GM12878 (cell line): ENCODE data around the gene IRAG1. TPM values are rescaled to one million over a fixed set of nuclear protein-coding genes. Genes with fewer than 3 reads are reported as not detected.

Experiments used
- ATAC-seq: fragments of 200-7000 bp; cut with Tn5 transposase; 3 replicates; pipeline ENCODE4 v1.9.1; 2020; ENCODE audit warnings: mild to moderate bottlenecking, moderate library complexity
- BruUV-seq: library from RNA; stranded (reverse); fragments of 400-500 nt; replicated peaks from 2 replicates; lab custom pipeline; 2021; lab: Mats Ljungman, UMichigan
- CTCF ChIA-PET: fragments of 300-600 bp; sonication (Branson Sonifier 250); formaldehyde crosslinking; extraction: SDS; loops from one replicate; lab custom pipeline; 2021; ENCODE audit warnings: inconsistent platforms; lab: Yijun Ruan, JAX
- POLR2A ChIA-PET: fragments of 350-600 bp; formaldehyde crosslinking; extraction: SDS; loops from one replicate; lab custom pipeline; 2021; ENCODE audit warnings: inconsistent platforms; lab: Charles Lee
- RAD21 ChIA-PET: fragments of 300-600 bp; sonication (Branson Sonifier 250); formaldehyde crosslinking; loops from one replicate; lab custom pipeline; 2023; ENCODE audit warnings: antibody characterized with exemption; ENCODE audit not compliant: unreplicated experiment; lab: Charles Lee
- SMC1A ChIA-PET: fragments of 300-600 bp; sonication (Branson Sonifier 250); formaldehyde crosslinking; loops from one replicate; lab custom pipeline; 2023; ENCODE audit not compliant: unreplicated experiment, uncharacterized antibody; lab: Charles Lee
- DNase-seq: peaks from one replicate; pipeline ENCODE4 v3.0.0-alpha.2; 2011; ENCODE audit warnings: low read depth, low spot score
- FAIRE-seq: peaks from 3 replicates; lab custom pipeline; 2011; peaks lifted over from hg19 to GRCh38; lab: Jason Lieb, UNC
- H2AFZ ChIP-seq: 2 replicates; pipeline ENCODE4 v1.6.0; 2011; ENCODE audit warnings: low read depth, low read length, control low read depth; ENCODE audit not compliant: control insufficient read depth
- H3K27ac ChIP-seq: 2 replicates; pipeline ENCODE4 v1.5.1; 2011; ENCODE audit warnings: control low read depth; ENCODE audit not compliant: control insufficient read depth, insufficient read depth
- H3K27me3 ChIP-seq, 2 experiments: replicated peaks in 1 of 2; 2 replicates each; pipeline versions ENCODE4 v1.6.0 to v1.6.1; 2011; ENCODE audit warnings: low read length in 1 of 2; ENCODE audit not compliant: control insufficient read depth in 2 of 2, insufficient read depth in 2 of 2
- H3K36me3 ChIP-seq, 2 experiments: 2 replicates each; pipeline ENCODE4 v1.5.1; 2011; ENCODE audit warnings: low read length in 1 of 2; ENCODE audit not compliant: control insufficient read depth in 2 of 2, insufficient read depth in 2 of 2
- H3K4me1 ChIP-seq: 2 replicates; pipeline ENCODE4 v1.6.1; 2011; ENCODE audit warnings: mild to moderate bottlenecking, low read length, moderate library complexity, mixed read lengths; ENCODE audit not compliant: control insufficient read depth, insufficient read depth
- H3K4me2 ChIP-seq: 2 replicates; pipeline ENCODE4 v1.6.0; 2011; ENCODE audit warnings: control low read depth; ENCODE audit not compliant: control insufficient read depth, insufficient read depth
- H3K4me3 ChIP-seq: fragments of 200-600 bp; sonication (generic); 2 replicates; pipeline ENCODE4 v1.5.1; 2016
- H3K79me2 ChIP-seq: 2 replicates; pipeline ENCODE4 v1.6.0; 2011; ENCODE audit warnings: low read length; ENCODE audit not compliant: control insufficient read depth, insufficient read depth
- H3K9ac ChIP-seq: 2 replicates; pipeline ENCODE4 v1.8.0; 2011; ENCODE audit warnings: low read length, control low read depth, mixed read lengths; ENCODE audit not compliant: control insufficient read depth, insufficient read depth
- H3K9me3 ChIP-seq: replicated peaks from 3 replicates; pipeline ENCODE4 v1.5.1; 2011; ENCODE audit warnings: mild to moderate bottlenecking, low read length; ENCODE audit not compliant: control insufficient read depth, insufficient read depth
- H4K20me1 ChIP-seq: 2 replicates; pipeline ENCODE4 v1.6.0; 2011; ENCODE audit not compliant: control insufficient read depth, insufficient read depth
- CREB1 ChIP-seq: IDR thresholded peaks from 2 replicates; pipeline ENCODE4 v1.6.1; 2012; ENCODE audit warnings: low read depth, mild to moderate bottlenecking, inconsistent platforms
- EED ChIP-seq: sonication (generic); IDR thresholded peaks from 2 replicates; pipeline ENCODE4 v1.6.1; 2016; ENCODE audit warnings: antibody characterized with exemption, low read depth
- HDGF ChIP-seq: fragments of 450-650 bp; IDR thresholded peaks from 2 replicates; pipeline ENCODE4 v1.6.1; 2016; ENCODE audit warnings: antibody characterized with exemption
- IKZF2 ChIP-seq, 2 experiments: fragments of 450-650 bp; IDR thresholded peaks; 2 replicates each; pipeline ENCODE4 v1.6.1; 2017; ENCODE audit warnings: mild to moderate bottlenecking in 2 of 2, moderate library complexity in 2 of 2
- MYC ChIP-seq: IDR thresholded peaks from 2 replicates; pipeline ENCODE4 v1.6.1; 2011; ENCODE audit warnings: mild to moderate bottlenecking, low read length, moderate library complexity, inconsistent platforms; ENCODE audit not compliant: insufficient read depth, insufficient replicate concordance, insufficient read length, severe bottlenecking
- RFX5 ChIP-seq: IDR thresholded peaks from 2 replicates; pipeline ENCODE4 v1.6.1; 2011; ENCODE audit warnings: low read depth, low read length, improper control_type of control experiment
- SMAD1 ChIP-seq: fragments of 450-650 bp; IDR thresholded peaks from 2 replicates; pipeline ENCODE4 v1.6.1; 2018; ENCODE audit warnings: mild to moderate bottlenecking, low read depth; ENCODE audit not compliant: partially characterized antibody
- SREBF1 ChIP-seq: IDR thresholded peaks from 2 replicates; pipeline ENCODE4 v1.6.1; 2012; ENCODE audit warnings: mild to moderate bottlenecking, low read length
- SRF ChIP-seq, 2 experiments: IDR thresholded peaks; 2 replicates each; pipeline ENCODE4 v1.6.1; 2011; ENCODE audit warnings: low read depth in 2 of 2, low read length in 2 of 2, mild to moderate bottlenecking in 1 of 2, moderate library complexity in 1 of 2
- TAF1 ChIP-seq: IDR thresholded peaks from 2 replicates; pipeline ENCODE4 v1.6.1; 2011; ENCODE audit warnings: mild to moderate bottlenecking, low read depth, low read length, borderline replicate concordance
- TCF12 ChIP-seq: IDR thresholded peaks from 2 replicates; pipeline ENCODE4 v1.6.1; 2011; ENCODE audit warnings: low read depth, mild to moderate bottlenecking, low read length
- TCF3 ChIP-seq: IDR thresholded peaks from 2 replicates; pipeline ENCODE4 v1.6.1; 2012; ENCODE audit warnings: low read depth, mild to moderate bottlenecking, low read length, borderline replicate concordance; ENCODE audit not compliant: insufficient read depth
- WRNIP1 ChIP-seq: IDR thresholded peaks from 2 replicates; pipeline ENCODE4 v1.6.1; 2011; ENCODE audit warnings: low read depth, low read length, improper control_type of control experiment, borderline replicate concordance
- ZBED1 ChIP-seq: IDR thresholded peaks from 2 replicates; pipeline ENCODE4 v1.6.1; 2016; ENCODE audit warnings: borderline replicate concordance
- ZNF207 ChIP-seq: fragments of 450-650 bp; IDR thresholded peaks from 2 replicates; pipeline ENCODE4 v1.6.1; 2014; ENCODE audit warnings: antibody characterized with exemption, mild to moderate bottlenecking, borderline replicate concordance
- WGBS: methylation state at CpG from one replicate; pipeline ENCODE4 v1.1.6; 2016; ENCODE audit warnings: low lambda C conversion rate; ENCODE audit not compliant: insufficient replicate concordance, insufficient coverage; ENCODE audit errors: missing lambda C conversion rate; 5-methylcytosine and 5-hydroxymethylcytosine counted together
- in situ Hi-C: fragments of 300-500 bp; cut with MboI; formaldehyde crosslinking; loops from 9 replicates; pipeline ENCODE4 v1.14.3; 2018; ENCODE audit warnings: mixed read lengths
- intact Hi-C: fragments of 100-400 bp; cut with micrococcal nuclease; formaldehyde crosslinking; loops from one replicate; pipeline ENCODE4 v1.14.2; 2022; ENCODE audit not compliant: unreplicated experiment
- polyA plus RNA-seq, 11 experiments: library from polyadenylated mRNA; depleted of rRNA in 4 of 11; unstranded in 6 of 11; stranded (reverse) in 5 of 11; fragments of >200 nt; fragmentation: Nextera tagmentation in 4 of 11; fragmentation: Illumina TruSeq in 1 of 11; extraction: Ambion mirVana in 4 of 11; extraction: Trizol in 1 of 11; gene quantifications; 1 replicate in 1 of 11; 2 replicates in 10 of 11; pipeline versions ENCODE4 v1.2.1 to v1.2.3, GENCODE V29; 2011 to 2016; ENCODE audit warnings: inconsistent platforms in 2 of 11, missing spikeins in 2 of 11, low read depth in 1 of 11
- total RNA-seq, 4 experiments: library from RNA; depleted of rRNA in 3 of 4; stranded (reverse); fragments of >200 nt in 3 of 4; fragmentation: Illumina TruSeq in 1 of 4; extraction: Trizol in 1 of 4; gene quantifications; 2 replicates each; pipeline versions ENCODE4 v1.2.1 to v1.2.3, GENCODE V29; 2013 to 2021
- TF ChIP-seq, protein P1 (sequence below): fragments of 150-350 bp; IDR thresholded peaks from 2 replicates; pipeline ENCODE4 v1.6.1; 2014; ENCODE audit warnings: mild to moderate bottlenecking, low read depth, low read length
- TF ChIP-seq, protein P2 (sequence below): fragments of 450-650 bp; IDR thresholded peaks from 2 replicates; pipeline ENCODE4 v1.6.1; 2017; ENCODE audit warnings: mild to moderate bottlenecking
- TF ChIP-seq, protein P3 (sequence below): fragments of 450-650 bp; IDR thresholded peaks from 2 replicates; pipeline ENCODE4 v1.6.1; 2016; ENCODE audit warnings: mild to moderate bottlenecking, moderate library complexity, borderline replicate concordance

The IRAG1 gene
- total and polyA plus RNA-seq, 10 of the 15 experiments (the other 5 are each of a cell fraction or from before 2014, with no cell fraction given): 0.02 to 0.18 (median 0.06) TPM; not detected in 4

DNA sequence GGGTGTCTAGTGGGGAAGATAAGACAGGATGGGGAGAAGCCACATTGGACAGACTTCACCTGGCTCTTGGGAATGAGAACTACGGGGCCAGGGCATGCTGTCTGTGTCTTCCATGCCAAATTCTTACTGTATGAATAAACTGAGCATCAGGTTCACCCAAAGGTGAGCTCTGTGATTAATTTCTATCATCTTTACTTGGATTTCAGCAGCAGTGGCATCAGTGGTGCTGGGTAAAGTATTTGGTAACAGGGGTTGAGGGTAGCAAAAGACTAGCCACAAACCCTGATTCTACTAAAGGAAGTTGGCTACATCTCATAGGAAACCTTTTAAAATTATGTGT, 38.8 kb downstream of the IRAG1 start:
- intact Hi-C loops: loop anchor here (1.0 to 5.0 kb wide), 6 partner anchors 30 to 248 kb away; partner anchors contain the start of gene RNF141
- Histone ChIP-seq H3K27ac (no peak overlapping the region), H3K4me3 (no peak overlapping the region), H3K36me3 (no peaks in the 10 kb centered on the region), H3K4me1 (peaks cover 33% of the 10 kb centered on the region), H3K9me3 (no peaks in the 10 kb centered on the region), H3K27me3 (no peaks in the 10 kb centered on the region), H3K4me2 (no peak overlapping the region; the same call in 1 of the 2 replicates), H3K9ac (no peak overlapping the region), H3K79me2 (no peaks in the 10 kb centered on the region), H2AFZ (no peak overlapping the region), H4K20me1 (no peaks in the 10 kb centered on the region)
- ATAC-seq: no peak
- TF ChIP-seq HDGF (no peak), RFX5 (no peak), TCF3 (no peak), IKZF2 (IDR thresholded peaks at IDR 0.05) (no peak), CREB1 (no peak), SREBF1 (no peak), MYC (no peak), EED (no peak), SMAD1 (no peak), SRF (IDR thresholded peaks at IDR 0.05; ENCODE audit: low read depth in 2 of 2, low read length in 2 of 2) (no peak), TAF1 (no peak), TCF12 (no peak), ZNF207 (no peak), ZBED1 (no peak), WRNIP1 (no peak)
- TF ChIP-seq, protein P1, sequence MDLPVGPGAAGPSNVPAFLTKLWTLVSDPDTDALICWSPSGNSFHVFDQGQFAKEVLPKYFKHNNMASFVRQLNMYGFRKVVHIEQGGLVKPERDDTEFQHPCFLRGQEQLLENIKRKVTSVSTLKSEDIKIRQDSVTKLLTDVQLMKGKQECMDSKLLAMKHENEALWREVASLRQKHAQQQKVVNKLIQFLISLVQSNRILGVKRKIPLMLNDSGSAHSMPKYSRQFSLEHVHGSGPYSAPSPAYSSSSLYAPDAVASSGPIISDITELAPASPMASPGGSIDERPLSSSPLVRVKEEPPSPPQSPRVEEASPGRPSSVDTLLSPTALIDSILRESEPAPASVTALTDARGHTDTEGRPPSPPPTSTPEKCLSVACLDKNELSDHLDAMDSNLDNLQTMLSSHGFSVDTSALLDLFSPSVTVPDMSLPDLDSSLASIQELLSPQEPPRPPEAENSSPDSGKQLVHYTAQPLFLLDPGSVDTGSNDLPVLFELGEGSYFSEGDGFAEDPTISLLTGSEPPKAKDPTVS: no peak
- TF ChIP-seq, protein P2, sequence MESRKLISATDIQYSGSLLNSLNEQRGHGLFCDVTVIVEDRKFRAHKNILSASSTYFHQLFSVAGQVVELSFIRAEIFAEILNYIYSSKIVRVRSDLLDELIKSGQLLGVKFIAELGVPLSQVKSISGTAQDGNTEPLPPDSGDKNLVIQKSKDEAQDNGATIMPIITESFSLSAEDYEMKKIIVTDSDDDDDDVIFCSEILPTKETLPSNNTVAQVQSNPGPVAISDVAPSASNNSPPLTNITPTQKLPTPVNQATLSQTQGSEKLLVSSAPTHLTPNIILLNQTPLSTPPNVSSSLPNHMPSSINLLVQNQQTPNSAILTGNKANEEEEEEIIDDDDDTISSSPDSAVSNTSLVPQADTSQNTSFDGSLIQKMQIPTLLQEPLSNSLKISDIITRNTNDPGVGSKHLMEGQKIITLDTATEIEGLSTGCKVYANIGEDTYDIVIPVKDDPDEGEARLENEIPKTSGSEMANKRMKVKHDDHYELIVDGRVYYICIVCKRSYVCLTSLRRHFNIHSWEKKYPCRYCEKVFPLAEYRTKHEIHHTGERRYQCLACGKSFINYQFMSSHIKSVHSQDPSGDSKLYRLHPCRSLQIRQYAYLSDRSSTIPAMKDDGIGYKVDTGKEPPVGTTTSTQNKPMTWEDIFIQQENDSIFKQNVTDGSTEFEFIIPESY: no peak
- TF ChIP-seq, protein P3, sequence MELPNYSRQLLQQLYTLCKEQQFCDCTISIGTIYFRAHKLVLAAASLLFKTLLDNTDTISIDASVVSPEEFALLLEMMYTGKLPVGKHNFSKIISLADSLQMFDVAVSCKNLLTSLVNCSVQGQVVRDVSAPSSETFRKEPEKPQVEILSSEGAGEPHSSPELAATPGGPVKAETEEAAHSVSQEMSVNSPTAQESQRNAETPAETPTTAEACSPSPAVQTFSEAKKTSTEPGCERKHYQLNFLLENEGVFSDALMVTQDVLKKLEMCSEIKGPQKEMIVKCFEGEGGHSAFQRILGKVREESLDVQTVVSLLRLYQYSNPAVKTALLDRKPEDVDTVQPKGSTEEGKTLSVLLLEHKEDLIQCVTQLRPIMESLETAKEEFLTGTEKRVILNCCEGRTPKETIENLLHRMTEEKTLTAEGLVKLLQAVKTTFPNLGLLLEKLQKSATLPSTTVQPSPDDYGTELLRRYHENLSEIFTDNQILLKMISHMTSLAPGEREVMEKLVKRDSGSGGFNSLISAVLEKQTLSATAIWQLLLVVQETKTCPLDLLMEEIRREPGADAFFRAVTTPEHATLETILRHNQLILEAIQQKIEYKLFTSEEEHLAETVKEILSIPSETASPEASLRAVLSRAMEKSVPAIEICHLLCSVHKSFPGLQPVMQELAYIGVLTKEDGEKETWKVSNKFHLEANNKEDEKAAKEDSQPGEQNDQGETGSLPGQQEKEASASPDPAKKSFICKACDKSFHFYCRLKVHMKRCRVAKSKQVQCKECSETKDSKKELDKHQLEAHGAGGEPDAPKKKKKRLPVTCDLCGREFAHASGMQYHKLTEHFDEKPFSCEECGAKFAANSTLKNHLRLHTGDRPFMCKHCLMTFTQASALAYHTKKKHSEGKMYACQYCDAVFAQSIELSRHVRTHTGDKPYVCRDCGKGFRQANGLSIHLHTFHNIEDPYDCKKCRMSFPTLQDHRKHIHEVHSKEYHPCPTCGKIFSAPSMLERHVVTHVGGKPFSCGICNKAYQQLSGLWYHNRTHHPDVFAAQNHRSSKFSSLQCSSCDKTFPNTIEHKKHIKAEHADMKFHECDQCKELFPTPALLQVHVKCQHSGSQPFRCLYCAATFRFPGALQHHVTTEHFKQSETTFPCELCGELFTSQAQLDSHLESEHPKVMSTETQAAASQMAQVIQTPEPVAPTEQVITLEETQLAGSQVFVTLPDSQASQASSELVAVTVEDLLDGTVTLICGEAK: no peak
- RAD21 ChIA-PET: interaction anchor here (0.9 to 6.1 kb wide), 15 partner anchors 11 to 254 kb away, joined by 3 to 63 read pairs (median 4); partner anchors contain the start of genes AMPD3 and RNF141
- DNase-seq: no peak
- SMC1A ChIA-PET: interaction anchor here (0.8 to 6.5 kb wide), 16 partner anchors 11 to 251 kb away, joined by 3 to 70 read pairs (median 6); partner anchors contain the start of gene RNF141
- CTCF ChIA-PET: interaction anchor here (0.7 to 7.8 kb wide), 32 partner anchors 9 to 331 kb away, joined by 3 to 120 read pairs (median 6); partner anchors contain the start of gene RNF141
- 70% methylated on average over 1 of the region's 1 CpG for WGBS
- POLR2A ChIA-PET: interaction anchor here (1.4 kb wide), 1 partner anchor 18 kb away, joined by 5 read pairs; no protein-coding TSS in a partner anchor
- FAIRE-seq: no peak
- BruUV-seq: no TSS peak
- in situ Hi-C loops: loop anchor here (5.0 kb wide), 1 partner anchor 247 kb away; no protein-coding TSS in a partner anchor
